Fibroblast of mammary gland (primary cell): Measurements from ENCODE around the gene PADI4.
"Not testable (repeated sequence)": the region's sequence is repeated elsewhere in the genome, so short reads cannot be mapped to it uniquely, and the experiment has no call there.

Experiments
- DNase-seq: peaks from one replicate; pipeline ENCODE4 v3.0.0-alpha.2; 2010; ENCODE audit warnings: low read depth
- H3K4me3 ChIP-seq: 2 replicates; pipeline ENCODE4 v1.5.1; 2011; ENCODE audit warnings: low read depth, mild to moderate bottlenecking, low read length, moderate library complexity; ENCODE audit not compliant: control insufficient read depth
- TF ChIP-seq, protein P1 (sequence below): conservative IDR thresholded peaks from 2 replicates; pipeline ENCODE4 v1.5.1; 2011; ENCODE audit warnings: low read depth, low read length, inconsistent platforms; ENCODE audit not compliant: control insufficient read depth, insufficient read depth

PADI4 gene

DNA sequence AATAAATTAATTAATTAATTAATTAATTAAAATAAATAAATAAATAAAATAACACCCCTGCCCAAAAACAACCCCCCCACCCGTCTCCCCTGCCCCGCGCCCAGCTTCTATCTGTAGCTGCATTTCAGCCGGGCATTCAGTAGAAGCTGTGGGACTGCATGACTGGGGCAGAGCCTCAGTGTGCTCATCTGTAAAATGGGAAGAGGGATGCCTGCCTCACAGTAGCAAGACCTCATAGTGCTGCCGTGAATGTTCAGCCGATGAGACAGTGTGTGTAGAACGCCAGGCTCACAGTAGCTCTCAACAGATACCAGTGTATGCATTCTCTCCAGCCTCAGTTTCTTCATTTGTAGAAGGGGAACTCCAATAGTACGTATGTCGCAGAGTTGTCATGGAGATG, 8.7 kb downstream of the PADI4 start:
- H3K4me3 ChIP-seq, result no peak overlapping the region
- no peak for DNase-seq
- TF ChIP-seq, protein P1, sequence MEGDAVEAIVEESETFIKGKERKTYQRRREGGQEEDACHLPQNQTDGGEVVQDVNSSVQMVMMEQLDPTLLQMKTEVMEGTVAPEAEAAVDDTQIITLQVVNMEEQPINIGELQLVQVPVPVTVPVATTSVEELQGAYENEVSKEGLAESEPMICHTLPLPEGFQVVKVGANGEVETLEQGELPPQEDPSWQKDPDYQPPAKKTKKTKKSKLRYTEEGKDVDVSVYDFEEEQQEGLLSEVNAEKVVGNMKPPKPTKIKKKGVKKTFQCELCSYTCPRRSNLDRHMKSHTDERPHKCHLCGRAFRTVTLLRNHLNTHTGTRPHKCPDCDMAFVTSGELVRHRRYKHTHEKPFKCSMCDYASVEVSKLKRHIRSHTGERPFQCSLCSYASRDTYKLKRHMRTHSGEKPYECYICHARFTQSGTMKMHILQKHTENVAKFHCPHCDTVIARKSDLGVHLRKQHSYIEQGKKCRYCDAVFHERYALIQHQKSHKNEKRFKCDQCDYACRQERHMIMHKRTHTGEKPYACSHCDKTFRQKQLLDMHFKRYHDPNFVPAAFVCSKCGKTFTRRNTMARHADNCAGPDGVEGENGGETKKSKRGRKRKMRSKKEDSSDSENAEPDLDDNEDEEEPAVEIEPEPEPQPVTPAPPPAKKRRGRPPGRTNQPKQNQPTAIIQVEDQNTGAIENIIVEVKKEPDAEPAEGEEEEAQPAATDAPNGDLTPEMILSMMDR, result no peak

DNA sequence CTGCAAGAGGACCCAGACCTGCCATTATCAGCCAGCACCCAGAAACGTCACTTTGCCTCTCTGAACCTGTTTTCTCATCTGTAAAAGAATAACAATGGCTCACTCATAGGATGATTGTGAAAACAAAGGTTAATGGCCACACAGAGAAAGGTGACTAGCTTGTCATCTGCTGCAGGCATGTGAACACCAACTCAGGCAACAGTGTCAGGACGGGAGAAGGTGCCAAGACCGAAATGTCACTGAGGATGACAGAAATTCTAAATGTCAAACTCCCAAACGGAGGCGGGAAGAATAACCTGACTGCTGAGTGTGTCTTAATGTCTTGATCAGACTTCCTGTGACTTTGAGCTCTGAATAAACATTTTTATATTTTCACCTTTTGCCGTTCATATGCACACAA, 10.3 kb downstream of the PADI4 start:
- TF ChIP-seq, protein P1, result no peak
- H3K4me3 ChIP-seq, result no peak overlapping the region
- DNase-seq, result no peak

DNA sequence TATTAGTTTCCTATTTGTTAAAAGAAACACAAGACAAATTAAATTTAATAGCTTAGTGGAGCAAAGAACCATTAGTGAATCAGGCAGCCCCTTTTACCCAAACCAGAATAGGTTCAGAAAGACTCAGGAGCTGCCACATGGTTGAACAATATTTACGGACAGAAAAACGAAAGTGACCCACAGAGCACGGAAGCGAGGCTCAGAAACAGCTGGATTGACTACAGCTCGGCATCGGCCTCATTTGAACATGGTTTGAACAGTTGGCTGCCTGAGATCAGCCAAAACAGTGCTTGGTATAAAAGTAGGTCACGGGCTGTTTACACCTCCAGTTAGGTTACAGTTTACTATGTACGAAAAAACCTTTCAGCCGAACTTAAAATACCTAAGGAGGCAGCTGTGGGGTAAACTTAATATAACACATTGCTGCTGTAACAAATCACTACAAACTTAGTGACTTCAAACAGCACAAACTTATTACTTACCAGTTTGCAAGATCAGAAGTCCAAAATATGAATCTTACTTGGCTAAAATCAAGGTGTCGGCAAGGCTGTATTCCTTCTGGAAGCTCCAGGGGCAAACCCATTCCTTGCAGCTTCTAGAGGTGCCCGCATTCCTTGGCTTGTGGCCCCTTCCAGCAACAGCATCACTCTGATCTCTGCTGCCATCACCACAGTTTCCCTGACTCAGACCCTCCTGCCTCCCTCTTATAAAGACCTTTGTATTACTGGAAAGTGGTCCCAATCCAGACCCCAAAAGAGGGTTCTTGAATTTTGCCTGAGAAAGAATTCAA, 11.8 kb downstream of the PADI4 start:
- TF ChIP-seq, protein P1, result no peak
- DNase-seq, result no peak
- no peak overlapping the region for H3K4me3 ChIP-seq

DNA sequence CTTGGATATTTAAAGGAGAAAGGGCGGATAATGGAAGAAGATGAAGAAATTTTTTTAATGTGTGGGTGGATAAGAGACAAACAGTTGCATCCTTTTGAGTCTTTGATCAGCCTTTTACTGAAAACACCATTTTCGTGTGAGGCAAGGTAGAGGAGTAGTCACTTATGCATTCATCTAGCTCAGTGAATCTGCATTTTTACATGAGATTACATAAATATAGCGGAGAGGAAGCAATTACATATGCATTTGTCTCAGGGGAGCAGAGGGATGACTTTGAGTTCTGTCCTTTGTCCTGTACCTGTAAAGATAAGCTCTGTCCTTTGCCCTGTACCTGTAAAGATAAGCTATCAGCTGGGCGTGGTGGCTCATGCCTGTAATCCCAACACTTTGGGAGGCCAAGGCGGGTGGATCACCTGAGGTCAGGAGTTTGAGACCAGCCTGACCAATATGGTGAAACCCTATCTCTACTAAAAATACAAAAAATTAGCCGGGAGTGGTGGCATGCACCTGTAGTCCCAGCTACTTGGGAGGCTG, 13.9 kb downstream of the PADI4 start:
- H3K4me3 ChIP-seq, result not testable (repeated sequence)

DNA sequence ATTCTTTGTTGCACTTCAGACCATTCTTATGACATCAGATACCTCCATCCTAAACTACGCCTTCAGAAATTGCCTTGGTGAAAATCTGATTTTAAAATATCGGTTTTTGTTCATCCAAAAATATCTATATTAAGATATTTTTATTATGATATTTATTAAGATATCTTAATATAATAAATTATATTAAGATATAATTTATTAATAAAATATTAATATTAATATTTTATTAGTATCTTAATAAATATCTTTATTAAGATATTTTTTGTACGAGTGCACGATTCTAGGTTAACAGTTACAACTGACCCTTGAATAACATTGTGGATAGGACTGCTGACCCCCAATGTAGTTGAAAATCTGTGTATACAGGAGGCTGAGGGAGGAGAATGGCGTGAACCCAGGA, 20.9 kb downstream of the PADI4 start:
- no peak for DNase-seq
- no peak overlapping the region for H3K4me3 ChIP-seq
- TF ChIP-seq, protein P1, result no peak

More for the DNA sequence above, 13.9 kb downstream of the PADI4 start:
- DNase-seq, result not testable (repeated sequence)

DNA sequence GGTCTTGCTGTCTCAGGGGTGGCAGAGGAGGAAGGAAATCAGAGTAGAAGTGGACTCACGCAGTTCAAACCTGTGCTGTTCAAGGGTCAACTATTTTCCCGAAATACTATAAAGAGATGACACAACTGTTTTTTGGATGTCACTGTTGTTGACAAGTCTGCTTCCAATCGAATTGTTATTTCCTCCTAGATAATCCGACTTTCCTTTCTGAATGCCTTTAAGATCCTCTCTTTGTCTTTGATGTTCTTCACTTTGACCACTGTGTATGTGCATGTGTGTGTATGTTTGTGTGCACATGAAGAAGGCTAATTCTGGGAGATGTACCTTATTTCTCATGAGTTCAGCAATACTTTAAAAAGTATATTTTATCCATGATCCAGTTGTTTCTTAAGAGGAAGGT, 21.6 kb downstream of the PADI4 start:
- TF ChIP-seq, protein P1, result no peak
- H3K4me3 ChIP-seq, result no peak overlapping the region
- no peak for DNase-seq

DNA sequence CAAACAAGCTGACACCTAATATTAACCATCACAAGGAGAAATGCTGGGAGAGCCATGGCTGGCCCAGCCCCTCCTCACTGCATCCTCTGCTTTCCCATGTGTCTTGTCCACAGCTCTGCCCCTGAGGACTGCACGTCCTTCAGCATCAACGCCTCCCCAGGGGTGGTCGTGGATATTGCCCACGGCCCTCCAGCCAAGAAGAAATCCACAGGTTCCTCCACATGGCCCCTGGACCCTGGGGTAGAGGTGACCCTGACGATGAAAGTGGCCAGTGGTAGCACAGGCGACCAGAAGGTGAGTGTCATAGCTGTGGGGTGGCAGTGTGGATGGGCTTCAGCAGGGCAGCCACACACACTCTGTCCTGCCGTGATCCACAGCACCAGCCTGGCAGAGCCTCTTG, 22.9 kb downstream of the PADI4 start:
- DNase-seq, result no peak
- no peak overlapping the region for H3K4me3 ChIP-seq
- TF ChIP-seq, protein P1, result no peak
